DND-41 (cell line): ENCODE data around the gene MCRS1.
A peak's percentile ranks its signal among the peaks of the same experiment; 100 is the strongest.

Experiments used
- CTCF ChIP-seq: IDR thresholded peaks from 2 replicates; pipeline ENCODE4 v1.5.1; 2012; ENCODE audit warnings: borderline replicate concordance, low read length, moderate library complexity, mild to moderate bottlenecking; ENCODE audit not compliant: poor library complexity, severe bottlenecking; ENCODE audit errors: extremely low read depth
- EZH2 ChIP-seq: IDR thresholded peaks from 3 replicates; pipeline ENCODE4 v1.6.1; 2012; ENCODE audit warnings: borderline replicate concordance, low read depth, mild to moderate bottlenecking, moderate library complexity, low read length, inconsistent platforms; ENCODE audit not compliant: severe bottlenecking

- TF ChIP-seq CTCF (peak; percentile 22), EZH2 (no peak)
Observed at GRCh38 chr12:49587174-49587908, 19.4 kb upstream of the MCRS1 start.
